H1 (cell line): ENCODE results near the gene GATB. TPM values are rescaled to one million over a fixed set of nuclear protein-coding genes. Genes with fewer than 3 reads are reported as not detected.

Experiments used
- RBBP5 ChIP-seq: IDR thresholded peaks from 2 replicates; pipeline ENCODE4 v1.7.1; 2012; ENCODE audit warnings: low read depth, mild to moderate bottlenecking, inconsistent platforms, low read length, moderate library complexity, borderline replicate concordance
- USF2 ChIP-seq: IDR thresholded peaks from 2 replicates; pipeline ENCODE4 v1.6.1; 2011; ENCODE audit warnings: low read length, improper control_type of control experiment
- ZNF274 ChIP-seq: IDR thresholded peaks from 2 replicates; pipeline ENCODE4 v1.7.0; 2012; ENCODE audit warnings: low read length, borderline replicate concordance; ENCODE audit errors: extremely low read depth
- polyA plus RNA-seq, 7 experiments: library from polyadenylated mRNA; depleted of rRNA in 3 of 7; stranded (reverse) in 5 of 7; unstranded in 2 of 7; fragments of >200 nt in 5 of 7; fragments of 200-250 nt in 2 of 7; gene quantifications; 1 replicate in 5 of 7; 2 replicates in 1 of 7; 4 replicates in 1 of 7; pipeline versions ENCODE4 v1.2.1 to v1.2.3, GENCODE V29; 2011 to 2013; ENCODE audit warnings: missing spikeins in 2 of 7, mixed read lengths in 2 of 7
- total RNA-seq: library from RNA; stranded (reverse); fragmentation: NEBNext Ultra II Directional; extraction: Animal tissue kit (Norgen Biotek cat#: 25700); gene quantifications from 2 replicates; pipeline ENCODE4 v1.2.1, GENCODE V29; 2021

Gene GATB
- total and polyA plus RNA-seq, 2 of the 8 experiments (the other 6 are each of a cell fraction or from before 2014, with no cell fraction given): 15.3 to 18.0 TPM

- TF ChIP-seq USF2 (no peak), ZNF274 (no peak), RBBP5 (no peak)
- TF ChIP-seq, all 59 proteins: peak for 0
These were observed 38.7 kb upstream of the GATB start (continued) for GRCh38 chr4:151799417-151800012.
